ENCODE data around the gene FMNL1.
A peak's percentile ranks its signal among the peaks of the same experiment; 100 is the strongest.

Gene FMNL1

GRCh38 chr17:45253879-45254278 lies 32.2 kb downstream of the FMNL1 start:
- TF ChIP-seq, protein P1, sequence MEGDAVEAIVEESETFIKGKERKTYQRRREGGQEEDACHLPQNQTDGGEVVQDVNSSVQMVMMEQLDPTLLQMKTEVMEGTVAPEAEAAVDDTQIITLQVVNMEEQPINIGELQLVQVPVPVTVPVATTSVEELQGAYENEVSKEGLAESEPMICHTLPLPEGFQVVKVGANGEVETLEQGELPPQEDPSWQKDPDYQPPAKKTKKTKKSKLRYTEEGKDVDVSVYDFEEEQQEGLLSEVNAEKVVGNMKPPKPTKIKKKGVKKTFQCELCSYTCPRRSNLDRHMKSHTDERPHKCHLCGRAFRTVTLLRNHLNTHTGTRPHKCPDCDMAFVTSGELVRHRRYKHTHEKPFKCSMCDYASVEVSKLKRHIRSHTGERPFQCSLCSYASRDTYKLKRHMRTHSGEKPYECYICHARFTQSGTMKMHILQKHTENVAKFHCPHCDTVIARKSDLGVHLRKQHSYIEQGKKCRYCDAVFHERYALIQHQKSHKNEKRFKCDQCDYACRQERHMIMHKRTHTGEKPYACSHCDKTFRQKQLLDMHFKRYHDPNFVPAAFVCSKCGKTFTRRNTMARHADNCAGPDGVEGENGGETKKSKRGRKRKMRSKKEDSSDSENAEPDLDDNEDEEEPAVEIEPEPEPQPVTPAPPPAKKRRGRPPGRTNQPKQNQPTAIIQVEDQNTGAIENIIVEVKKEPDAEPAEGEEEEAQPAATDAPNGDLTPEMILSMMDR (IDR thresholded peaks at IDR 0.05; ENCODE audit: borderline replicate concordance, insufficient read depth, low read depth, low read length), result no peak
- H3K4me3 ChIP-seq (ENCODE audit: low read depth, low read length), result no peak overlapping the region

GRCh38 chr17:45255358-45255757 lies 33.7 kb downstream of the FMNL1 start:
- H3K4me3 ChIP-seq (ENCODE audit: low read depth, low read length), result no peak overlapping the region
- TF ChIP-seq, protein P1 (IDR thresholded peaks at IDR 0.05; ENCODE audit: borderline replicate concordance, insufficient read depth, low read depth, low read length), result no peak

DNA sequence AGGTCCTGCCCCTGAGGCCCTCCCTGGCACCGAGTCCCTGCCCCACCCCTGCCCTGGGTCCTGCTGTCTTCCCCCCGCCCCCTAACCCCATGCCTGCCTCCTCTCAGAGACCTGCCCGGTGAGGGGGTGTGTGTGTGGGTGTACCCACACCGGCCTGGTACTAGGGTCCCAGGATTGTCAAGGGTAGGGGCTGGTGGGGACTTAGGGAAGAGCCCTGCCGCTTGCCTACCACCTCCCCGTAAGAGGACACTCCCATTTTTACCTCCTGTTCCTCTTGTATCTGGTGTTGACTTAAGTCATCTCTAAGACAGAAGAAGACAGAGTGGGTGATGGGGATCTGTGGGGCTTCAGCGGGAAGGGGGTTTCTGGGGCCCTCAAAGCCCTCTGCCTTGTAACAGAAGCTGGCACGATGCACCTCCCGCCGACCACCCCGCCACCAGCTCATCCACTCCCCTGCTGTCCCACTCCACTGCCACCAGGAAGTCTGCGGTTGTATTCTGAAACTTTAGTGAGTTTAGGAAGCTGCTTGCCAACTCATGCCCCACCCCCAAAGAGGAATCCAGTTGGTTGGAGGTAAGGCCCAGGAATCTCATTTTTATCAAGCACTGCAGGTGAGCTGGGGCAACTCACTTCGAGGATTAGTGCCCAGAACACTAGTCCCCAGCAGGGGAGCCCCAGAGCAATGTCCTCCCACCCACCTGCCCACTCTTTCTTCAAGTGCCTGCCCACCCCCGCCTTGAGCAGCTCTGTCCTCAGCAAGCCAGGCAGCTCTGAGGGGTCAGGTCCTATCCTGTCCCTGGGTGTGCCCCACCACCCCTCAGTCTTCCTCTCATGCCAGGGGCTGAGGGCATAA lies 34.7 kb downstream of the FMNL1 start:
- H3K4me3 ChIP-seq (ENCODE audit: low read depth, low read length), result no peak overlapping the region
- TF ChIP-seq, protein P1 (IDR thresholded peaks at IDR 0.05; ENCODE audit: borderline replicate concordance, insufficient read depth, low read depth, low read length), result peak; percentile 45; the same call in 1 of the 2 replicates

GRCh38 chr17:45257115-45257514 lies 35.4 kb downstream of the FMNL1 start:
- no peak overlapping the region for H3K4me3 ChIP-seq (ENCODE audit: low read depth, low read length)
- TF ChIP-seq, protein P1 (IDR thresholded peaks at IDR 0.05; ENCODE audit: borderline replicate concordance, insufficient read depth, low read depth, low read length), result no peak

DNA sequence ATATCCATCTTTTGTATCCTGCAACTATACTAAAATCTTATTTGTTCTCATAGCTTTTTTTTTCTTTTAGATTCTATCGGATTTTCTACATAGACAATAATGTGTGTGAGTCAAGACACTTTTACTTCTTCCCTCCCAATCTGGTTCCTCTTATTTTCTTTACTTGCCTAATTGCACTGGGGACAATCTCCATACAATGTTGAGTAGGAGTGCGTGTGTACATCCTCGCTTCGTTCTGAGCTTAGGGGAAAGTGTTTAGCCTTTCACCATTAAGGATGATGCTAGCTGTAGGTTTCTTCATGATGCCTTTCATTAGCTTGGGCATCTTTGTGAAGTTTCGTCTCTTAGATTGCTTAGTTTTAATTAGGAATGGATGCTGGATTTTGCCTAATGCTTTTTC lies 37.3 kb downstream of the FMNL1 start:
- TF ChIP-seq, protein P1 (IDR thresholded peaks at IDR 0.05; ENCODE audit: borderline replicate concordance, insufficient read depth, low read depth, low read length), result no peak
- H3K4me3 ChIP-seq (ENCODE audit: low read depth, low read length), result no peak overlapping the region

- H3K4me3 ChIP-seq (ENCODE audit: low read depth, low read length), result no peak overlapping the region
- TF ChIP-seq, protein P1 (IDR thresholded peaks at IDR 0.05; ENCODE audit: borderline replicate concordance, insufficient read depth, low read depth, low read length), result no peak
Measured at GRCh38 chr17:45260204-45260783, 38.6 kb downstream of the FMNL1 start.
